ENCODE data around the gene ZNF234.
"Not testable (repeated sequence)": the region's sequence is repeated elsewhere in the genome, so short reads cannot be mapped to it uniquely, and the experiment has no call there.

ZNF234 gene

DNA sequence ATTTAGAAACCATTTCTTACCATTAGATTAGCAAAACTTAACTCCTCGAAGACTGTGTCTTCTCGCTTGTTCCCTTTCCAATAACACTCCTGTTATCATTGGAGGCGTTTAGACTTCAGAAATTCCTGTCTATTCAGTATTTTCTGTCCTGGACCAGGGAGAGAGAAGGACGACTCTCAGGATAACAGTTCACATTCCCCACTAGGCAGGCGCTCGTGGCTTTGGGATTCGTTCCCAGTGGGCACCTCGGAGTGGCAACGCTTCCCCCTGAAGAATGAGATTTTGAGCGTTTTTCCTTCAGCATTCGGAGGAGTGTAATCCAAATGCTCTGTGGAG is 28.6 kb upstream of the ZNF234 start:
- TF ChIP-seq EZH2phosphoT487 (IDR thresholded peaks at IDR 0.05; ENCODE audit: borderline replicate concordance, low read length), result no peak
- TF ChIP-seq, protein P1, sequence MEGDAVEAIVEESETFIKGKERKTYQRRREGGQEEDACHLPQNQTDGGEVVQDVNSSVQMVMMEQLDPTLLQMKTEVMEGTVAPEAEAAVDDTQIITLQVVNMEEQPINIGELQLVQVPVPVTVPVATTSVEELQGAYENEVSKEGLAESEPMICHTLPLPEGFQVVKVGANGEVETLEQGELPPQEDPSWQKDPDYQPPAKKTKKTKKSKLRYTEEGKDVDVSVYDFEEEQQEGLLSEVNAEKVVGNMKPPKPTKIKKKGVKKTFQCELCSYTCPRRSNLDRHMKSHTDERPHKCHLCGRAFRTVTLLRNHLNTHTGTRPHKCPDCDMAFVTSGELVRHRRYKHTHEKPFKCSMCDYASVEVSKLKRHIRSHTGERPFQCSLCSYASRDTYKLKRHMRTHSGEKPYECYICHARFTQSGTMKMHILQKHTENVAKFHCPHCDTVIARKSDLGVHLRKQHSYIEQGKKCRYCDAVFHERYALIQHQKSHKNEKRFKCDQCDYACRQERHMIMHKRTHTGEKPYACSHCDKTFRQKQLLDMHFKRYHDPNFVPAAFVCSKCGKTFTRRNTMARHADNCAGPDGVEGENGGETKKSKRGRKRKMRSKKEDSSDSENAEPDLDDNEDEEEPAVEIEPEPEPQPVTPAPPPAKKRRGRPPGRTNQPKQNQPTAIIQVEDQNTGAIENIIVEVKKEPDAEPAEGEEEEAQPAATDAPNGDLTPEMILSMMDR (IDR thresholded peaks at IDR 0.05; ENCODE audit: low read depth, low read length, poor library complexity, severe bottlenecking), result no peak
- Histone ChIP-seq H3K27me3 (ENCODE audit: control insufficient read depth, low read length) (no peaks in the 10 kb centered on the region), H3K9me2 (replicated peaks; ENCODE audit: control insufficient read depth, low read length) (no peaks in the 10 kb centered on the region), H3K4me1 (ENCODE audit: control insufficient read depth, low read length) (no peaks in the 10 kb centered on the region; the same call in 1 of the 2 replicates), H3K36me3 (ENCODE audit: control insufficient read depth, low read length) (no peaks in the 10 kb centered on the region), H3K79me2 (ENCODE audit: control insufficient read depth, low read length) (no peaks in the 10 kb centered on the region), H3F3A (ENCODE audit: control insufficient read depth, insufficient read depth) (no peaks in the 10 kb centered on the region), H3K4me3 (ENCODE audit: low read length) (peak overlapping the region; percentile 71), H3K27ac (ENCODE audit: low read depth, low read length) (no peak overlapping the region), H4K20me1 (ENCODE audit: control insufficient read depth, insufficient read depth, low read depth, low read length) (no peaks in the 10 kb centered on the region), H3K4me2 (ENCODE audit: low read length) (peak overlapping the region; percentile 58), H3K9me3 (ENCODE audit: control insufficient read depth, insufficient read depth, low read length) (peaks cover 19% of the 10 kb centered on the region)

DNA sequence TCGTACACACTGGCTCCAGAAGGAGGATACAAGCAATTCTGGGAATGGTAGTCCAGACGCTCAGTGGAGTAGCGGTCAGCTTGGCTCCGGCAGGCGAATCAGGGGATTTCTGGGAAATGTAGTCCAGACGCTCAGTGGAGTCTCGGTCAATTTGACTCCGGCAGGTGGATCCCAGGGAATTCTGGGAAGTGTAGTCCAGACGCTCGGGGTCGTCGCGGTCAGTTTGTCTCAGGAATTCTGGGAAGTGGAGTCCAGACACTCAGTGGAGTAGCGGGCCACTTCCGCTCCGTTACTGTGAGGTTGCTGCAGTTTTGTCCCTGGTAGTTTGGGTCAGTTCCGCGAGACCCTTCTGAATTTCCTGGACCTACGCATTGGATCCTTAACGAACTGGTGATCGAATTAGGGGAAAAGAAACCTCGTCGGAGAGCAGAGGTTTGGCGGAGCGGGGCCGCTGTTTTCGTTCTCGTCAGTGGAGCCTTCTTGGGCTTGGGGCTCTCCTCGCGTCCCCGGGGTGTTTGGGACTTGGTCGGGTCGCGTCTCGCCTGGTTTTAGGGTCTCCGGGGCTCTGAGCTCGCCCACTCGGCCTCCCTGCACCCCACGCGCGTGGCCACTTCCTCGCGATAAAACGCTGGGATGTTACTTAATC is 28.1 kb upstream of the ZNF234 start, which contains the start of gene ZNF225:
Gene ZNF225, plus strand, starts transcription at position 262 of the 646 bp plus-strand sequence. CDS start 2,429 bp downstream, outside the sequence.
- no peaks in the 10 kb centered on the region for H3K27me3 ChIP-seq (ENCODE audit: control insufficient read depth, low read length)
- H3K4me2 ChIP-seq (ENCODE audit: low read length), result peak within 1 kb of the TSS; percentile 58
- no peaks in the 10 kb centered on the region; the same call in 1 of the 2 replicates for H3K4me1 ChIP-seq (ENCODE audit: control insufficient read depth, low read length)
- TF ChIP-seq, protein P1 (IDR thresholded peaks at IDR 0.05; ENCODE audit: low read depth, low read length, poor library complexity, severe bottlenecking), result no peak
- TF ChIP-seq EZH2phosphoT487 (IDR thresholded peaks at IDR 0.05; ENCODE audit: borderline replicate concordance, low read length), result no peak
- H3K9me3 ChIP-seq (ENCODE audit: control insufficient read depth, insufficient read depth, low read length), result peaks cover 19% of the 10 kb centered on the region
- H3K4me3 ChIP-seq (ENCODE audit: low read length), result peak within 1 kb of the TSS; percentile 71
- H3K9me2 ChIP-seq (replicated peaks; ENCODE audit: control insufficient read depth, low read length), result no peaks in the 10 kb centered on the region
- H3K27ac ChIP-seq (ENCODE audit: low read depth, low read length), result no peak within 1 kb of the TSS
- H4K20me1 ChIP-seq (ENCODE audit: control insufficient read depth, insufficient read depth, low read depth, low read length), result no peaks in the 10 kb centered on the region
- no peaks in the 10 kb centered on the region for H3K36me3 ChIP-seq (ENCODE audit: control insufficient read depth, low read length)
- H3K79me2 ChIP-seq (ENCODE audit: control insufficient read depth, low read length), result no peaks in the 10 kb centered on the region
- H3F3A ChIP-seq (ENCODE audit: control insufficient read depth, insufficient read depth), result no peaks in the 10 kb centered on the region

DNA sequence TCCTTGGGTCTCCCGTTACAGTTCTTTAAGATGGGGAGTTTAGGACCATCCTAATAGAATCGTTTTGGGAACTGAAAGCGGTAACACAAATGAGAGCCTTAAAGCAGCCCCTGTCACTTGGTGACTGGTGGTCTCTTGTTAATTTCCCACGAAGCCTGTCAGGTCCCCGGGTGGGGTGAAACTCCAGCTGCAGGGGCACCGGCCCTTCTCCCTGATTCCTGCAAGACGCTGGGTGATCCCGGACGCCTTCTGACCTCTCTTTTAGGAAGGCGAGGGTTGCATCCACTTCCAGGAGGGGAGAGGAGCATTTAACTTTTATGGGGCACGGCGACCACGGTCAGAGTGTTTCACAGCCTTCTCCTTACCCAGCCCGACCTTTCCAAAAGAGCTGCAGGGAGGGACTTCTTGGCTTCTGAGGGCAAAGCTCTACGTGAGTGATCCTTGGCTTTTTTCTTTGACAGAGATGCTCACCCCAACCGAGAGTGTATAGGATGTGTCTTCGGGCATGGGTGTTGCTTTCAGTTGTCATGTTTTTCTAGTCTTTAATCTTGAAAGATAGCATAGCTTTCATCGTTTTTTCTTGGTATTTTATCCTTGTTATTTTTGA is 27.5 kb upstream of the ZNF234 start:
- TF ChIP-seq, protein P1 (IDR thresholded peaks at IDR 0.05; ENCODE audit: low read depth, low read length, poor library complexity, severe bottlenecking), result no peak
- TF ChIP-seq EZH2phosphoT487 (IDR thresholded peaks at IDR 0.05; ENCODE audit: borderline replicate concordance, low read length), result no peak
- Histone ChIP-seq H3K36me3 (ENCODE audit: control insufficient read depth, low read length) (no peaks in the 10 kb centered on the region), H4K20me1 (ENCODE audit: control insufficient read depth, insufficient read depth, low read depth, low read length) (no peaks in the 10 kb centered on the region), H3F3A (ENCODE audit: control insufficient read depth, insufficient read depth) (no peaks in the 10 kb centered on the region), H3K27me3 (ENCODE audit: control insufficient read depth, low read length) (no peaks in the 10 kb centered on the region), H3K27ac (ENCODE audit: low read depth, low read length) (no peak overlapping the region), H3K9me3 (ENCODE audit: control insufficient read depth, insufficient read depth, low read length) (peaks cover 15% of the 10 kb centered on the region), H3K9me2 (replicated peaks; ENCODE audit: control insufficient read depth, low read length) (no peaks in the 10 kb centered on the region), H3K79me2 (ENCODE audit: control insufficient read depth, low read length) (no peaks in the 10 kb centered on the region), H3K4me3 (ENCODE audit: low read length) (peak overlapping the region; percentile 71), H3K4me1 (ENCODE audit: control insufficient read depth, low read length) (no peaks in the 10 kb centered on the region; the same call in 1 of the 2 replicates), H3K4me2 (ENCODE audit: low read length) (peak overlapping the region; percentile 58)

DNA sequence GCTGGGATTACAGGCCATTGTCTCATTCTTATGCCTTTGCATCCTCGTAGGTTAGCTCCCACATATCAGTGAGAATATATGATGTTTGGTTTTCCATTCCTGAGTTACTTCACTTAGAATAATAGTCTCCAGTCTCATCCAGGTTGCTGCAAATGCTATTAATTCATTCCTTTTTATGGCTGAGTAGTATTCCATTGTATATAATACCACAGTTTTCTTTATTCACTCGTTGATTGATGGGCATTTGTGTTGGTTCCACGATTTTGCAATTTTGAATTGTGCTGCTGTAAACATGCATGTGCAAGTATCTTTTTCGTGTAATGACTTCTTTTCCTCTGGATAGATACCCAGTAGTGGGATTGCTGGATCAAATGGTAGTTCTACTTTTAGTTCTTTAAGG is 20.2 kb upstream of the ZNF234 start:
- not testable (repeated sequence) for H3K27ac ChIP-seq (ENCODE audit: low read depth, low read length); H3K36me3 ChIP-seq (ENCODE audit: control insufficient read depth, low read length); H3K27me3 ChIP-seq (ENCODE audit: control insufficient read depth, low read length); H3K4me3 ChIP-seq (ENCODE audit: low read length); H3K9me2 ChIP-seq (replicated peaks; ENCODE audit: control insufficient read depth, low read length); H3K4me1 ChIP-seq (ENCODE audit: control insufficient read depth, low read length); H3K79me2 ChIP-seq (ENCODE audit: control insufficient read depth, low read length); H3F3A ChIP-seq (ENCODE audit: control insufficient read depth, insufficient read depth); H3K9me3 ChIP-seq (ENCODE audit: control insufficient read depth, insufficient read depth, low read length); H4K20me1 ChIP-seq (ENCODE audit: control insufficient read depth, insufficient read depth, low read depth, low read length); H3K4me2 ChIP-seq (ENCODE audit: low read length)

All from DOHH2 (cell line).